ENCODE measurements around the gene GOPC. TPM values are rescaled to one million over a fixed set of nuclear protein-coding genes. Genes with fewer than 3 reads are reported as not detected.

GOPC gene
- total RNA-seq, 4 donors from 2014 or later = 20.2 to 24.7 (median 22.2) TPM

GRCh38 chr6:117601811-117602150 is 530 bp downstream of the GOPC start:
- intact Hi-C loops (cut with DNase I; ENCODE audit: low total_unique reads) = no loop called here
- WGBS, 2 donors = 1% methylated on average over 12 of the region's 12 CpGs
- no peak for DNase-seq (ENCODE audit: low spot score in 2 of 2)
- TF ChIP-seq POLR2A (IDR thresholded peaks at IDR 0.05) (no peak), CTCF (IDR thresholded peaks at IDR 0.05) (no peak)
- H3K4me3 ChIP-seq (ENCODE audit: low read depth, poor library complexity, severe bottlenecking) = peak overlapping the region; percentile 97

DNA sequence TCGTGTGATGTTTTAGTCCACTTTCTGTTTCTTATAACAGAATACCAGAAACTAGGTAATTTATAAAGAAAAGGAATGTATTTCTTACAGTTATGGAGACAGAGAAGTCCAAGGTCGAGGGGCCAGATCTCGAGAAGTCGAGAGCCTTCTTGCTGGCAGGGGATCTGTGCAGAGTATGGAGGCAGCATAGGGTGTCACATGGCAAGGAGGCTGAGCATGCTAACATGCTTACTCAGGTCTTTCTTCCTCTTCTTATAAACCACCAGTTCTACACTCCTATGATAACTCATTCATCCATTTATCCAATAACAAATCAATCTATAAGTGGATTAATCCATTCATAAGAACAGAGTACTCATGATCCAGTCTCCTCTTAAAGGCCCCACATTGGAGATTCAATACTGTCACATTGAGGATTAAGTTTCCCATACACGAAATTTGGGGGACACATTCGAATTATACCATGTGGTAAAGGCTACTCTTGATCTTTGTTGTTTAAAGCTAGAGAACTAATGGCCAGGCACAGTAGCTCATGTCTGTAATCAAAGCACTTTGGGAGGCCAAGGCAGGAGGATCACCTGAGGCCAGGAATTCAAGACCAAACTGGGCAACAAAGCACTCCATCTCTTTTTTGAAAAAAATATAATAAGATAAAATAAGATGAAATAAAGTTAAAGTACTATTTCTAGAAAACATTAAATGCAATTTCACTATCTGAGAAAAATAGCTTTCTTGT is 2.1 kb downstream of the GOPC start:
- H3K4me3 ChIP-seq (ENCODE audit: low read depth, poor library complexity, severe bottlenecking) = no peak overlapping the region
- no peak for DNase-seq (ENCODE audit: low spot score in 2 of 2)
- intact Hi-C loops (cut with DNase I; ENCODE audit: low total_unique reads) = no loop called here
- TF ChIP-seq CTCF (IDR thresholded peaks at IDR 0.05) = no peak
- TF ChIP-seq POLR2A (IDR thresholded peaks at IDR 0.05) = no peak
- WGBS, 2 donors = 77 to 88% methylated on average over 6 of the region's 6 CpGs

GRCh38 chr6:117597755-117598154 is 4.6 kb downstream of the GOPC start:
- no peak for DNase-seq (ENCODE audit: low spot score in 2 of 2)
- no peak overlapping the region for H3K4me3 ChIP-seq (ENCODE audit: low read depth, poor library complexity, severe bottlenecking)
- 92 to 95% methylated on average over 2 of the region's 2 CpGs for WGBS, 2 donors
- TF ChIP-seq CTCF (IDR thresholded peaks at IDR 0.05) (no peak), POLR2A (IDR thresholded peaks at IDR 0.05) (no peak)
- intact Hi-C loops (cut with DNase I; ENCODE audit: low total_unique reads) = no loop called here

DNA sequence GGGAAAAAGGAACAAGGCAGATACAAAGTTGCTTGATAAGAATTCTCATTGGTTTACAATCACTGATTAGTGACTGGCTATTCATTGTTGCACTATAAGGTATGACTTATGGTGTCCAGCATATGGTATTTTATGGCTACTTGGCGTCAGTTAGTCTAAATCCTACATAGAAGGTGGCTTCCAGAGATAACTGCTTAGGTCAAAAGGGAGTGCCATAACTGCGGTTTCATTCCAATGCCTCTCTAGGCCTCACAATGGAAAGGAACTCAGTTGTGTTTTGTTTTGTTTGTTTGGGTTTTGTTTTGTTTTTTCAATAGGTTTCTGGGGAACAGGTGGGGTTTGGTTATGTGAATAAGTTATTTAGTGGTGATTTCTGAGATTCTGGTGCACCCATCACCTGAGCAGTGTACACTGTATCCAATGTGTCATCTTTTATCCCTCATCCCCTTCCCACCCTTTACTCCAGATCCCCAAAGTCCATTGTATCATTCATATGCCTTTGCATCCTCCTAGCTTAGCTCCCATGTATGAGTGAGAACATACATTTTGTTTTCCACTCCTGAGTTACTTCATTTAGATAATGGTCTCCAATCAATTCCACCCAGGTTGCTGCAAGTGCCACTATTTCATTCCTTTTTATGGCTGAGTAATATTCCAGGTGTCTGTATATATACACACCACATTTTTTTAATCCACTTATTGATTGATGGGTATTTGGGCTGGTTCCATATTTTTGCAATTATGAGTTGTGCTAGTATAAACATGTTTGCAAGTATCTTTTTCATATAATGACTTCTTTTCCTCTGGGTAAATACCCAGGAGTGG is 7.0 kb downstream of the GOPC start:
- no peak overlapping the region for H3K4me3 ChIP-seq (ENCODE audit: low read depth, poor library complexity, severe bottlenecking)
- intact Hi-C loops (cut with DNase I; ENCODE audit: low total_unique reads) = no loop called here
- no peak for DNase-seq (ENCODE audit: low spot score in 2 of 2)
- 93 to 97% methylated on average over 2 of the region's 2 CpGs for WGBS, 2 donors
- TF ChIP-seq CTCF (IDR thresholded peaks at IDR 0.05) (no peak), POLR2A (IDR thresholded peaks at IDR 0.05) (no peak)

- H3K4me3 ChIP-seq (ENCODE audit: low read depth, poor library complexity, severe bottlenecking) = no peak overlapping the region
- TF ChIP-seq CTCF (IDR thresholded peaks at IDR 0.05) = no peak
- TF ChIP-seq POLR2A (IDR thresholded peaks at IDR 0.05) = no peak
- intact Hi-C loops (cut with DNase I; ENCODE audit: low total_unique reads) = no loop called here
- DNase-seq (ENCODE audit: low spot score in 2 of 2) = no peak
- 80 to 87% methylated on average over 3 of the region's 3 CpGs for WGBS, 2 donors
These were observed 9.1 kb downstream of the GOPC start for GRCh38 chr6:117592983-117593759.
